T-helper 1 cell treated with Interleukin-12 subunit alpha and Interleukin-12 subunit beta and Interleukin-4 antibody, amounts not matched to agents 30 μg/mL and 1 μg/mL, for 36 hours (primary cell): ENCODE data around the gene ADRA2B.

Source experiments
- H3K27ac Mint-ChIP-seq: one replicate; pipeline ENCODE4 v1.8.0; 2021; ENCODE audit warnings: mild to moderate bottlenecking, mixed read lengths
- H3K27me3 Mint-ChIP-seq: one replicate; pipeline ENCODE4 v1.8.0; 2021; ENCODE audit warnings: low read depth, mixed read lengths
- H3K36me3 Mint-ChIP-seq: one replicate; pipeline ENCODE4 v1.8.0; 2021; ENCODE audit warnings: low read depth, mixed read lengths
- H3K4me1 Mint-ChIP-seq: one replicate; pipeline ENCODE4 v1.8.0; 2021; ENCODE audit warnings: low read depth, mixed read lengths
- H3K4me3 Mint-ChIP-seq: one replicate; pipeline ENCODE4 v1.8.0; 2021; ENCODE audit warnings: mild to moderate bottlenecking, moderate library complexity, mixed read lengths
- H3K9me3 Mint-ChIP-seq: one replicate; pipeline ENCODE4 v1.8.0; 2021; ENCODE audit warnings: mixed read lengths

The ADRA2B gene

DNA sequence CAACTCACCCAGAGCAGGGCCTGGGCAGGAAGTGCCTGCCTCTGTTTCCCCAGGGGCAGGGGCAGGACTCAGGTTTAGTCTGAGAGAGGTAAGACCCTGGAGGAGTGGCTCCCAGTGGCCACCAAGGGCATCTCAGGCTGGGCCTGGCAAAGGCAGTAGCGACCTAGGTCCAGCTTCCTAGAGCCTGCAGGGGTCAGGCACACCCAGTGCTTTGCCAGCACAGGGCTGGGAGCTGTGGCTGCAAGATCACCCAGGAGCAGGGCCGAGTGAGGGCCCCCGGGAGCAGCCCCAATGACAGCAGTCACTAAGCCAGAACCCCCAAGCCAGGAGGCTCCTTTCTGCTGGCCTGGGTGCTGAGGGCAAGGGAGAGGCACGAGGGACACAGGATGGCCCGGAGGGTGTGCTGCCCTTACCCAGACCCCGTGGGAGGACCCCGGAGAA is 37.6 kb upstream of the ADRA2B start:
- Mint-ChIP-seq H3K4me1 (peaks cover 45% of the 10 kb centered on the region), H3K36me3 (no peaks in the 10 kb centered on the region), H3K27ac (no peak overlapping the region), H3K27me3 (no peaks in the 10 kb centered on the region), H3K9me3 (no peaks in the 10 kb centered on the region), H3K4me3 (no peak overlapping the region)

DNA sequence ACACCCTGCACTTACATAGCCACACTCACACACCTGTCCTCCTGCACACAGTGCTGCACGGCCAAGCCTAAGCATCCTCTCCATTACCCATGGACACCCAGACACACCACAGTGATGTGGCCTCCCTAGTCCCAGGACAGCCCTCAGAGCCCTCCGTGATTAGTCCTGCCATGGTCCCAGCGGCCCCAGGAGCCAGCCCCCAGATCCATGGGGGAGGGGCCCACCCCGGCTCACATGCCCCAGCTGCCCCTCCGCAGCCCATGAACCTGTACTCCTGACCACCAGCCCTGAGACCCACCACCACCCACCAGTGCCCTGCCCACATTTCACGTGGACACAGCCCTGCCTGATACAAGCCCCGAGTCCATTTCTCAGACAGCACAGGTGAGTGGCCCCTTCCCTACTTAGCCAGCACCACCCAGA is 36.9 kb upstream of the ADRA2B start:
- H3K9me3 Mint-ChIP-seq = no peaks in the 10 kb centered on the region
- H3K36me3 Mint-ChIP-seq = no peaks in the 10 kb centered on the region
- H3K27ac Mint-ChIP-seq = no peak overlapping the region
- no peak overlapping the region for H3K4me3 Mint-ChIP-seq
- peaks cover 41% of the 10 kb centered on the region for H3K4me1 Mint-ChIP-seq
- no peaks in the 10 kb centered on the region for H3K27me3 Mint-ChIP-seq

DNA sequence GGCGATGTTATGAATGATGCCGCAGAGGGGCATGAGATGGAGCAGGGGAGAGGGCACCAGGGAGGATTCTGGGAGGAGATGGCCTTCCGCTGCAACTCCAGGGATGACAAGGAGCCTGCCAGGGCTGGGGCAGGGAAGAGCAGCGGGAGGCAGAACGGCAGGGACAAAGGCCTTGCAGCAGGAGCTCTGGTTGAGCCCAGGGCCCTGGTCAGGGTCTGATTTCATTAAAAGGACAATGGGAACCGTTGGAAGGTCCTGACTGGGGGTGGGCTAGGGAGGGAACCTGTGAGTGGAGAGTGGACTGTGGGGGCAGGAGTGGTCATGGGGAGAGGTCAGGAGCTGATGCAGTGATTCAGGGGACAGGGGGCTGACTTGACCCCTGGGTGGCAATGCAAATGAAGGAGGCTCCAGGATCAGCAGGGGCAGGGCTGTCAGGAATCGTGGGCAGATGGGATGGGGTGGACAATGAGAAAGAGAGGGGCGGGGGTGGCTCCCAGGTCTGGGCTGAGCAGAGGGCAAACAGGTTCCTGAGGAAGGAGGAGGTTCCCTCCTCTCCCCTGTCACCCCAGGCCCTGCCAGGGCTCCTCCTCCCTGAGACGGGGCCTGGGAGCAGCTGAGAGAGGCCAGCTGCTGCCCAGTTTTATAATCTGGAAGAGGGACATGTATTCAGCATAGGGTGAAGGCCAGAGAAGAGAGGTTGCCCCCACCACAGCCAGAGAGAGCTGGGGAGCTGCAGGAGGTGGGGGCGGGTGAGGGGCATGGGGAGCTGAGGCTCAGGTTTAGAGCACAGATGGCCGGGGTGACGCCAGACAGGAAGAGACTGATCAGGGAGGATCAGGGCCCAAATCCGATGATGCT is 36.2 kb upstream of the ADRA2B start:
- Mint-ChIP-seq H3K36me3 (no peaks in the 10 kb centered on the region), H3K4me3 (no peak overlapping the region), H3K4me1 (peaks cover 37% of the 10 kb centered on the region), H3K9me3 (no peaks in the 10 kb centered on the region), H3K27ac (peak overlapping the region; percentile 45), H3K27me3 (no peaks in the 10 kb centered on the region)

DNA sequence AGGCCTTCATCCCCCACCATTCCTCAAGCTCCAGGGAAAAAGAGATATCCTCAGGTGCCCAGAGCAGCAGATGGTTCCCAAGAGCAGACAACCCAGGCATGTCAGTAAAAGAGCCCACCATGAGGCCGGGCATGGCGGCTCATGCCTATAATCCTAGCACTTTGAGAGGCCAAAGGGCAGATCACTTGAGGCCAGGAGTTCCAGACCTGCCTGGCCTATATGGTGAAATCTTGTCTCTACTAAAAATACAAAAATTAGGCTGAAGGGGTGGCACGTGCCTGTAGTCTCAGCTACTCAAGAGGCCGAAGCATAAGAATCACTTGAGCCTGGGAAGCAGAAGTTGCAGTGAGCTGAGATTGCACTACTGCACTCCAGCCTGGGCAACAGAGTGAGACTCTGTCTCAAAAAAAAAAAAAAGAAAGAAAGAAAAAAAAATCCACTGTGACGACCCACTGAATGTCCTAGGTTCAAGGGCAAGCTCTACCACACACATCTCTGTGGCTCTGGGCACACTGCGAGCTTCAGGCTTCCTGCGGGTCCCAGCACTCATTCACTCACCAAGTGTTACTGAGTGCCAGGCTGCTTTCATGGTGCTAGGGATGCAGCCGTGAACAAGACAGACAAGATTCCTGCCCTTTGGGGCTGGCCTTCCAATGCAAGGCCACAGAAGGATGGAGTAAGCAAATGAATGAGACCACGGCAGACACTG is 35.4 kb upstream of the ADRA2B start:
- Mint-ChIP-seq H3K4me3 (no peak overlapping the region), H3K27ac (peak overlapping the region; percentile 45), H3K36me3 (no peaks in the 10 kb centered on the region), H3K9me3 (no peaks in the 10 kb centered on the region), H3K27me3 (no peaks in the 10 kb centered on the region), H3K4me1 (peaks cover 37% of the 10 kb centered on the region)

DNA sequence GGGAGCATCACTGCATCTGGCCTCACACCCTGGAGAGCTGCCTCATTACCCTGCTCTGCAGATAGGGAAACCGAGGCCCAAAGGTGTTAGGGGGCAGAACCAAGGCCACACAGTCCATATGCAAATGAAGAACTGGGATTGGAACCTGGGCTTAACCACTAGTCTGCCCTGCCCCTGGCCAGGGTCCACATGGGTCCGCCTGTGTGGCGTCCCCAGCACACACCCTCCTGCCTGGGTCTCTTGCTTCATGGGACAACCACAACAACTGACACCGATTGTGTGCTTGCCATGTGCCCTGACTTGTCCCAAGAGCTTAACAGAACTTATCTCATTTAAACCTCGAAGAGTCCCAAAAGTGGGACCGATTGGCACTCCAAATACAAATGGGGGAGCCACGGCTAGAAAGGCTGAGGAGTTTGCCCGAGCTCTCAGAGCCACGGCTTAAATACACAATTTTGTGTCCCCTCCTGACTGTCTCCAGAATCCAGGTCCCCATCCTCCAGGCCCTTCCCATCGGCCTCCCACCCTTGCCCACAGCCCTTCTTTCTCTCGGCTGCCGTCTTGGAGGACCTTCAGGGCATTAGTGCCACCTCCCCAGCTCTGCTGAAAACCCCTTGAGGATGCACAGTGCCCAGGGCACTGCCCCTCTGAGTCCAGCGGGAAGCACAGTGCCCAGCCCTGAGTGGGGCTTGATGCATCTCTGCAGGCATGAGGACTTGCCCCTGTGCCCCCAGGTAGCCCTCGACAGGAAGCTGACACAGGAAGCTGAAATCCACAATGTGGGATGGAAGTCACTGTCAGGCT is 34.6 kb upstream of the ADRA2B start:
- Mint-ChIP-seq H3K4me1 (peaks cover 34% of the 10 kb centered on the region), H3K27me3 (no peaks in the 10 kb centered on the region), H3K4me3 (no peak overlapping the region), H3K36me3 (no peaks in the 10 kb centered on the region), H3K9me3 (no peaks in the 10 kb centered on the region), H3K27ac (peak overlapping the region; percentile 59)

DNA sequence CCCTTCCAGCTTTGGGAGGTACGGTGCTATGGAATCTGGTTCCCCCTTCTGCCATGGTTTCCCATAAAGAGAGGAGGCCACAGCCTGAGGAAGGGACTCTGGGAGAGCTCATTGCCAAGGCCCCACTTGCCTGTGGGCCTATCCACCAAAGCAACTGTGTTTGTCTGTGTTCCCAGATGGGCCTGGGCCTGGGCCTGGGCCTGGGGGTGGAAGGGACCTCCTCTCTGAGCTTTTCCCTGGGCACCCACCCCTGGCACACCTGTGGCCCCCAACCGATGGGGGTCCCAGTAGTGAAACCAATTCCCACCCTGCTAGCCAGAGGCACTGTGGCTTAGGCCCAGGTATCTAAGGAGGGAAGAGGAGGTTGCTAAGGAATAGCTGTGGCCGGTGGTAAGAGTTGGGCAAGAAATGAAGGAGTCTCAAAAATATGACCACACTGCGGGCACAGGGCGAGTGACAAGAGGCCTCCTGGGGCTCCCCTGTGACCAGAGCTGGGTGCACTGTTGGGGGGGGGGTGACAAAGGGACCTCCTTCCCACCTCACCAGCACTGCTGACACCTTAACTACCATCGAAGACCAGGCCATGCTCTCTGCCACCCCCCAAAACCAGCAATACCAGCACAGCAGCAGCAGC is 33.8 kb upstream of the ADRA2B start:
- peak overlapping the region; percentile 59 for H3K27ac Mint-ChIP-seq
- H3K4me1 Mint-ChIP-seq = peaks cover 39% of the 10 kb centered on the region

DNA sequence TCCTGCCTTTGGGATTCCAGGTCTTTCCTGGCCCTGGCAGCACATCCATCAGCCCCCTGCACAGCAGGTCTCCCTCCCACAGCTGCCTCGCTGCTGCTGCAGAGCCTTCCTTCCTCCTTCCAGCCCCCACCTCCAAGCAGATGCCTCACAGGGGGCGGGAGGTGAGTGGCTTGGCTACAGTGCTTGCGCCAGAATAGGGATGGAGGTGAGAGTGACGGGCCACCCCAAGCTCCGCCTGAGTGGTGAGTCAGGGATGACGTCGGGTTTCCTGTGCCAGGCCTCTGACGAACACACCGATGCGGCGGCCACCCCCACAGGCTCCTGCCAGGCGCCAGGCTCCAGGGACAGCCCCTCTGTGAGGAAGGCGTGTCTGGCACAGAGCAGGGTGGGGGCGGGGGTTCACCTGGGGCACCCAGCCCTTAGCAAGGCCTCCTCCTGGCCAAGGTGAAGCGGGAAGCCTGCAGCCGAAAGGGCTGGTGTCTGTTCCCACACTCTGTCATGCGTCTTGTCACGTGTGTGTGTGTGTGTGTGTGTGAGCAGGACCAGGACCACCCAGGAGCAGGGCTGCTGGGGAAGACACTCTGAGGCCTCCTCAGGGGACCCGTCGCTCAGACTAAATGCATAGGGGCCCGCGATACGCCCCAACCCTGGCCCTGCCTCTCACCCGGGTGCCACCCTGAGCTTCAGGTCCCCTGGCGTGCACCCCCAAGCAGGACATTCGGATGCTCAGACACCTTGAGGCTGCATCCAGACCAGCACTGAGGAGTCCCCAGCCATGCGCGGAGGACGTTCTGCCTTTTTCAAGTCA is 32.2 kb upstream of the ADRA2B start:
- H3K27ac Mint-ChIP-seq = peak overlapping the region; percentile 98

More for the DNA sequence above, 33.8 kb upstream of the ADRA2B start:
- H3K4me3 Mint-ChIP-seq = no peak overlapping the region
- no peaks in the 10 kb centered on the region for H3K36me3 Mint-ChIP-seq
- no peaks in the 10 kb centered on the region for H3K9me3 Mint-ChIP-seq
- no peaks in the 10 kb centered on the region for H3K27me3 Mint-ChIP-seq

DNA sequence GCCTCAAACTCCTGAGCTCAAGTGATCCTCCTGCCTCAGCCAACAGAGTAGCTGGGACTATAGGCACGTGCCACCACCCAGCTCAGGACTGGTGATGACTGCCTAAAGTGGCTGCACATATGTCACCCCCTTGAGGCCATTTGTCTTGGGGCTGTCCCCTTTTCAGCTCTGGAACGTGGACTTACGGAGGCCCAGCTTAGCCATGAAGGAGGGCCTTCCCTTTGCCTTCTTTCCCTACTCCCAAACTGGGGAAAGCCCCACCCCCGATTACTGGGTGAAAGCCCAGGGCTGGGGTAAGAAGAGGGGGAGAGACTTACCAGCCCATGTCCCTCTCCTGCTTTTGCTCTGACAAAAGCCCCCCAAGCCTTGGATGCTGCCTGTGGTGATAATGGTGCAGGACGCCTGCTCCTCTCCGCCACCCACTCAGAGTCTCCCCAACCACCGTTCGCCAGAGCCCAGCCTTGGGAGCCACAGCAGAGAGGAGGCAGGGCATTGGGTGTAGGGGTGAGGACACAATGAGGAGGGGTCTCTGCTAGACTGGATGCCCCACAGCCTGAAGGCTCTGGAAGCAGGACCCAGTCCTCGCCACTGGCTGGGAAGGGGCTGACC is 31.3 kb upstream of the ADRA2B start:
- peaks cover 52% of the 10 kb centered on the region for H3K4me1 Mint-ChIP-seq
- H3K27me3 Mint-ChIP-seq = no peaks in the 10 kb centered on the region
- H3K4me3 Mint-ChIP-seq = peak overlapping the region; percentile 80
- H3K36me3 Mint-ChIP-seq = peaks cover 13% of the 10 kb centered on the region
- H3K9me3 Mint-ChIP-seq = no peaks in the 10 kb centered on the region
- H3K27ac Mint-ChIP-seq = peak overlapping the region; percentile 98

More for the DNA sequence above, 32.2 kb upstream of the ADRA2B start:
- no peaks in the 10 kb centered on the region for H3K9me3 Mint-ChIP-seq
- H3K4me1 Mint-ChIP-seq = peaks cover 44% of the 10 kb centered on the region
- no peaks in the 10 kb centered on the region for H3K27me3 Mint-ChIP-seq
- peak overlapping the region; percentile 67 for H3K4me3 Mint-ChIP-seq
- H3K36me3 Mint-ChIP-seq = peaks cover 8% of the 10 kb centered on the region

DNA sequence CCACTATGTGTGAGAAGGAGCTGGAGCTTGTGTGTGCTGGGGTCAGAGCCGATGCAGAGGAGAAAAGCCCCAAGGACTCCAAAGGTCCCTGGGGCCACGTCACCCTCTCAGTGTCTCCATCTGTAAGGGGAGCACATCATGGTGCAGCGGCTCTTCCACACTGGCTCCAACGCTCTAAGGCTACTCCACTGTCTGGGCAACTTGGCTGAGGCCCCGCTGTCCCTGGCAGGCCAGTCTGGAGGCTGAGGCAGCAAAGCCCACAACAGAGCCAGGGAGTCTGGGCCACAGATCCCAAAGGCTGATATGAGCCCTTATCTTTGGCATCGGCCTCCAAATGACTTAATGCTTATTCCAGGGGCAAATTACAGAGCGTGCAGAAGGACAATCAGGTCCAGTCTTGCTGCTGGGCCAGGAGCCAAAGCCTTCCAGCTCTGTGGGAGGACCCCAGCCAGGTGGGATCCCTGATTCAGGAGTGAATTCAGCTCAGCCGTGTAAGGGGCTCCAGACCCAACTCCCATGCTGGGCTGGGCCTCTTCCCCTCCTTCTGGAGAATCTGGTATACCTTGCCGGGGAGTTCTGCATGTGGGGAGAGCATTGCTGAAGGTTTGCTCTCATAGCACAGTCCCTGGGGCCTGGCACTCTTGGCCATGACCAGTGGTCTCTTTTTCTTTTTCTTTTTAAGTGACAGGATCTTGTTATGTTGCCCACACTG is 30.7 kb upstream of the ADRA2B start:
- H3K4me3 Mint-ChIP-seq = peak overlapping the region; percentile 80
- H3K36me3 Mint-ChIP-seq = peaks cover 13% of the 10 kb centered on the region
- H3K4me1 Mint-ChIP-seq = peaks cover 55% of the 10 kb centered on the region
- H3K27me3 Mint-ChIP-seq = no peaks in the 10 kb centered on the region
- H3K9me3 Mint-ChIP-seq = no peaks in the 10 kb centered on the region
- H3K27ac Mint-ChIP-seq = peak overlapping the region; percentile 98

DNA sequence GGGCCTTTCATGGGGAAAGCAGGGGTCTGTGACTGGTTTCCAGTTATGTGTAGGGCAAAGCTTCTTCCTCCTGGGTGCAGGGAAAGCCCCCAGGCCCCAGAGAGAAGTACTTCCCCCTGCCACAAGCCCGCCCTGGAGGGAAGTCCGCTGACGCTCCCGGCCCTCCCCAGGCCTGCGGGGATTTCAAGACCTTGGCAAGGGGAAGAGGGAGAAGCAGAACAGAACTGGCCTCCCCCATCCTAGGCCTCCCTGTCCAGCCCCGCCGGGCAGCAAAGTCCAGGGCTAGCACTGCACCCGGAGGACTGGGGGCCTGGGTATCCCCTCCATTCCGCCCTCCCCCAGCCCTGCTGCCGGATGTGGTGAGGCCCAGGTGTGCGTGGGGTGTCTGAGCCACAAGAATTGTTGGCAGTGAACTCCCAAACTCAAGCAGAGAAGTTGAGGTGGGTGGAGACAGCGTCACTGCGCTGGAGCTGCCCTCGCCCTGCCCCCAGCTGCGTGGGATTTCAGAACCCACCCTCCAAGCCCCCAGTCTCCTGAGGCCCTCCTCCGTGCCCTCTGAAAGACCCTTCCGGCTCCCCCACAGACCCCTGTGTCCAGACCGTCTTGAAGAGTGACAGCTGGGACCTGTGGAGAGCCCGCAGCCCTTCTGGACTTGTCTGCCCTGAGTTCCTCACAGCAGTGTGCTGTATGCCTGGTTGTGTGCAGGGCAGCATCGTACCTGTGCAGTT is 29.9 kb upstream of the ADRA2B start:
- H3K27me3 Mint-ChIP-seq = no peaks in the 10 kb centered on the region
- H3K36me3 Mint-ChIP-seq = peaks cover 13% of the 10 kb centered on the region
- H3K4me3 Mint-ChIP-seq = peak overlapping the region; percentile 80
- H3K9me3 Mint-ChIP-seq = no peaks in the 10 kb centered on the region
- peaks cover 49% of the 10 kb centered on the region for H3K4me1 Mint-ChIP-seq
- H3K27ac Mint-ChIP-seq = peak overlapping the region; percentile 98

DNA sequence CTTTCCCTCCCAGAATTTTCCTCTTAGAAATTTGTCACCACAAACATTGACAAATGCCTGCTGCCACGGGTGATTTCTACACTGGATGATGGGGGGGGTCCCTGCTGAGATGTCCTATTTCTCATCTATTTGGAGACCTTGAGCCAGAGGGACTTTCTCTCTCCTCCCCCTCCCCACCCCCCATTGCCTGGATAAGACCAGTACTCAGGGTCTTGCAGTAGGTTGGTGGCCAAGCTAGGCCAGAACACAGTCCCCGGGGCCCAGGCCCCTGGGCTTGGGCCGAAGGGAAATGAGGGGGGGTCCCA is 29.4 kb upstream of the ADRA2B start:
- H3K4me3 Mint-ChIP-seq = peak overlapping the region; percentile 80

DNA sequence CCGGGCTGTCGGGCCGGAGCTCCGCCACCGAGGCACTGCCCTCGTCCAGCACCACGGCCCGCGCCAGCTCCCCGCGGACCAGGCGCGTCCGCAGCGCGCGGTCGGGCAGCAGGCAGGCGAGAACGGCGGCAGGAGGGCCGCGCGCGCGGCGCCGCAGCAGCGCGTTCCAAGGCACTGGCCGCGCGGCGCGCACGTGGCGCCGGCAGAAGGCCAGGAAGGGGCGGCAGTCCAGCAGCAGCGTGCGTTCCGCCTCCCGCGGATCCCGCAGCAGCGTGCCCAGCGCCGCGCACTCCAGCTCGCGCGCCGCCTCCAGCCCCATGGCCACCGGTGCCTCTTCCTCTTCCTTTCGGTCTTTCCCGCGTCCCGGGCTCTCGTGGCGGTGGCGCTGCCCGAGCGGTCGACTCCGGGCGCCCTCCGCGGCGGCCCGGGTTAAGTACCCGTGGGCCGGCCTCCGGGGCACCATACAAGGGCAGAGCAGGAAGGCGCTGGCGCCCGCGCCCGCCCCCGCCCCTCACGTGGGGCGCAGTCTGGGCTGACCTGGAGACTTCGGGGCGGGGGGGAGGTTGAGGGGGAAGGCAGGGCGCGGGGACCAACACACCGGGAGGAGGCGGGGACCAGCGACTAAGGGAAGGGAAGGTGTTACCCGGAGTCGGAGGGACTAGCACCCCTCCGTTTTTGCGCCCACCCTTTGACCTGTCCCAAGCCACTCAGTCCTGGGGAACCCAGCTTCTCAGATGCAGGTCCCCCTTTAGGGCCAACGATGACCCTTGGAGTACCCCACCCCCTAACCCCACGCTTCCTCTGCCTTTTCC is 28.9 kb upstream of the ADRA2B start, which contains the start of gene DUSP2:
TSS of gene DUSP2 (minus strand) at position 405 of the 812 bp plus-strand sequence. CDS start at position 319, 86 bp downstream.
- H3K9me3 Mint-ChIP-seq = no peaks in the 10 kb centered on the region
- H3K36me3 Mint-ChIP-seq = peaks cover 13% of the 10 kb centered on the region
- H3K4me1 Mint-ChIP-seq = peaks cover 48% of the 10 kb centered on the region
- no peaks in the 10 kb centered on the region for H3K27me3 Mint-ChIP-seq
- peak within 1 kb of the TSS; percentile 98 for H3K27ac Mint-ChIP-seq
- H3K4me3 Mint-ChIP-seq = peak within 1 kb of the TSS; percentile 92

More for the DNA sequence above, 29.4 kb upstream of the ADRA2B start:
- H3K9me3 Mint-ChIP-seq = no peaks in the 10 kb centered on the region
- peaks cover 13% of the 10 kb centered on the region for H3K36me3 Mint-ChIP-seq
- peak overlapping the region; percentile 98 for H3K27ac Mint-ChIP-seq
- H3K4me1 Mint-ChIP-seq = peaks cover 48% of the 10 kb centered on the region
- H3K27me3 Mint-ChIP-seq = no peaks in the 10 kb centered on the region
